CD4-positive, alpha-beta memory T cell (primary cell): ENCODE measurements around the gene CTSE. TPM values are rescaled to one million over a fixed set of nuclear protein-coding genes. Genes with fewer than 3 reads are reported as not detected.

Experiments used
- CTCF ChIA-PET: fragments of 350-600 bp; sonication (Branson Sonifier 250); formaldehyde crosslinking; loops from one replicate; lab custom pipeline; 2021; ENCODE audit warnings: inconsistent platforms; ENCODE audit not compliant: partially characterized antibody; lab: Charles Lee
- POLR2A ChIA-PET: fragments of 350-600 bp; sonication (Branson Sonifier 250); formaldehyde crosslinking; loops from one replicate; lab custom pipeline; 2021; ENCODE audit not compliant: partially characterized antibody; lab: Charles Lee
- DNase-seq, 5 donors: peaks; one replicate each; pipeline versions ENCODE4 v3.0.0 to v3.0.0-alpha.2; 2020 to 2022; ENCODE audit warnings: mixed read lengths in 1 of 5
- H3K27ac ChIP-seq: one replicate; pipeline ENCODE4 v1.7.0; 2013; ENCODE audit warnings: low read depth, low read length
- H3K27me3 ChIP-seq: 2 replicates; pipeline ENCODE4 v1.7.0; 2013; ENCODE audit warnings: mild to moderate bottlenecking, low read length, moderate library complexity; ENCODE audit not compliant: insufficient read depth
- H3K36me3 ChIP-seq: 2 replicates; pipeline ENCODE4 v1.7.0; 2013; ENCODE audit warnings: mild to moderate bottlenecking, low read length, moderate library complexity; ENCODE audit not compliant: insufficient read depth
- H3K4me1 ChIP-seq: 2 replicates; pipeline ENCODE4 v1.7.0; 2013; ENCODE audit warnings: mild to moderate bottlenecking, low read length, moderate library complexity; ENCODE audit not compliant: insufficient read depth
- H3K4me3 ChIP-seq, 2 donors: one replicate each; pipeline ENCODE4 v1.7.0; 2013; ENCODE audit warnings: low read length in 2 of 2, mild to moderate bottlenecking in 1 of 2
- H3K9me3 ChIP-seq, 2 donors: one replicate each; pipeline ENCODE4 v1.7.0; 2013; ENCODE audit warnings: low read length in 2 of 2, control low read depth in 1 of 2; ENCODE audit not compliant: control insufficient read depth in 1 of 2
- H3K27ac Mint-ChIP-seq, 7 donors: one replicate each; pipeline ENCODE4 v1.8.0; 2020 to 2021; ENCODE audit warnings: mixed read lengths in 7 of 7, mild to moderate bottlenecking in 6 of 7, inconsistent platforms in 3 of 7, moderate library complexity in 3 of 7
- H3K27me3 Mint-ChIP-seq, 2 donors: one replicate each; pipeline ENCODE4 v1.8.0; 2020 to 2021; ENCODE audit warnings: mixed read lengths in 2 of 2
- H3K36me3 Mint-ChIP-seq, 2 donors: one replicate each; pipeline ENCODE4 v1.8.0; 2020 to 2021; ENCODE audit warnings: mixed read lengths in 2 of 2, inconsistent platforms in 1 of 2, mild to moderate bottlenecking in 1 of 2
- H3K4me1 Mint-ChIP-seq, 4 donors: one replicate each; pipeline ENCODE4 v1.8.0; 2020 to 2021; ENCODE audit warnings: mixed read lengths in 4 of 4, mild to moderate bottlenecking in 1 of 4
- H3K4me3 Mint-ChIP-seq, 8 donors: one replicate each; pipeline ENCODE4 v1.8.0; 2020 to 2021; ENCODE audit warnings: mixed read lengths in 8 of 8, mild to moderate bottlenecking in 7 of 8, moderate library complexity in 6 of 8, inconsistent platforms in 3 of 8
- H3K9me3 Mint-ChIP-seq, 8 donors: one replicate each; pipeline ENCODE4 v1.8.0; 2020 to 2021; ENCODE audit warnings: mixed read lengths in 8 of 8, mild to moderate bottlenecking in 5 of 8, inconsistent platforms in 3 of 8, moderate library complexity in 1 of 8
- intact Hi-C: fragments of 100-400 bp; cut with micrococcal nuclease; formaldehyde crosslinking; loops from one replicate; pipeline ENCODE4 v1.15.1; 2023
- polyA plus RNA-seq, 2 donors: library from polyadenylated mRNA; unstranded; fragments of 300-500 nt; fragmentation: Illumina TruSeq; gene quantifications; one replicate each; pipeline ENCODE4 v1.2.3, GENCODE V29; 2021
- total RNA-seq, 2 experiments: library from RNA; stranded (reverse); gene quantifications; one replicate each; pipeline ENCODE4 v1.2.3, GENCODE V29; 2021

Gene CTSE
- total and polyA plus RNA-seq, 4 experiments from 2014 or later: not detected

DNA sequence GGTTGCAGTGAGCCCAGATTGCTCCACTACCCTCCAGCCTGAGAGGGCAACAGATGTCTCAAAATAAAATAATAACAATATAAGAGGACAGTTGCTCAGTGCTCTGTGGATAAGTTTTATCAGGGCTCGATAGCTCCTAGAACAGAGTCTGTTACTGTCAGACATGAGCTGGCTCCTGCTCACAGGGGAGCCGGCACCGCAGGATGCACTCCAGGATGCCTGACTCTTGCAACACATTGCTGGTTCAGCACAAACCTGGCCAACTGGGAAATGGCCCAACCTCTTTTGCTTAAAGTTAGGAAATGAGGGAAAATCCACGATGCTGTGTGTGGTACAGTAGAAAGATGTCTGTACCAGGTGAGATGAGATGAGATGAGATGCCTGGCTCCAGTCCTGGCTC, 5.8 kb upstream of the CTSE start:
- Mint-ChIP-seq H3K27ac (no peak overlapping the region), H3K27me3 (peaks cover 6 to 8% of the 10 kb centered on the region in 2 donors), H3K9me3 (peaks cover 0 to 3% (median 0%) of the 10 kb centered on the region in 8 donors), H3K36me3 (no peaks in the 10 kb centered on the region), H3K4me1 (peaks cover 0 to 5% (median 4%) of the 10 kb centered on the region in 4 donors), H3K4me3 (no peak overlapping the region)
- H3K27me3 ChIP-seq: no peaks in the 10 kb centered on the region
- no peak overlapping the region for H3K27ac ChIP-seq
- intact Hi-C loops: no loop called here
- ChIA-PET POLR2A (no interaction called here), CTCF (interaction anchor here (1.2 to 8.5 kb wide), 7 partner anchors 9 to 78 kb away, joined by 3 to 182 read pairs (median 5); no protein-coding TSS in a partner anchor)
- no peaks in the 10 kb centered on the region for H3K4me1 ChIP-seq
- no peaks in the 10 kb centered on the region for H3K36me3 ChIP-seq
- H3K9me3 ChIP-seq: no peaks in the 10 kb centered on the region
- H3K4me3 ChIP-seq: no peak overlapping the region
- DNase-seq: no peak

DNA sequence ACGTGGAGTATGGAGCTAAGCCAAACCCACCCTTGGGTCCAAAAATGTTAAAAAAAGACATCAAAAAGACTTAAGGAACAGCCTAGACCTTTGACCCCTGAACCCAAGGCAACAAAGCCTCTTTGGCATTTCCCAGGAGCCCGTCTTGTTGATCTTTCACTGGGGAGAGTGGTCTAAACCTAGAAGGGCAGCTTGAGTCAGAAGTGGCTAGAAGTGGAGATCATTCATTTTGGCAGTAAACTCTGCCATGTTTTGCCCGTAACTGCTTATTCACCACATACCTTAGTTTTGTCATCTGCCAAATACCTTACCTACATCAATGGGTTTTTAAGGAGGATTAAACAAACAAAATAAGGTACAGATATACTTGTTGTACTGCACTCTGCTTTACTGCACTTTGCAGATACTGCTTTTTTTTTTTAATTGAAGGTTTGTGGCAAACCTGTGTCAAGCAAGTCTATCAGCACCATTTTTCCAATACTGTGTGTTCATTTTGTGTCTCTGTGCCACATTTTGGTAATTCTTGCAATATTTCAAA, 1.7 kb upstream of the CTSE start:
- H3K27ac ChIP-seq: no peak overlapping the region
- H3K9me3 ChIP-seq: no peaks in the 10 kb centered on the region
- H3K4me1 Mint-ChIP-seq: no peaks in the 10 kb centered on the region
- no peaks in the 10 kb centered on the region for H3K36me3 Mint-ChIP-seq
- intact Hi-C loops: no loop called here
- H3K27me3 ChIP-seq: no peaks in the 10 kb centered on the region
- POLR2A ChIA-PET: no interaction called here
- H3K4me3 ChIP-seq: no peak overlapping the region
- no peaks in the 10 kb centered on the region for H3K4me1 ChIP-seq
- H3K27me3 Mint-ChIP-seq: peaks cover 11 to 18% of the 10 kb centered on the region in 2 donors
- CTCF ChIA-PET: no interaction called here
- H3K4me3 Mint-ChIP-seq: no peak overlapping the region
- H3K9me3 Mint-ChIP-seq: peaks cover 0 to 3% (median 0%) of the 10 kb centered on the region in 8 donors
- DNase-seq: no peak
- H3K36me3 ChIP-seq: no peaks in the 10 kb centered on the region
- H3K27ac Mint-ChIP-seq: no peak overlapping the region

DNA sequence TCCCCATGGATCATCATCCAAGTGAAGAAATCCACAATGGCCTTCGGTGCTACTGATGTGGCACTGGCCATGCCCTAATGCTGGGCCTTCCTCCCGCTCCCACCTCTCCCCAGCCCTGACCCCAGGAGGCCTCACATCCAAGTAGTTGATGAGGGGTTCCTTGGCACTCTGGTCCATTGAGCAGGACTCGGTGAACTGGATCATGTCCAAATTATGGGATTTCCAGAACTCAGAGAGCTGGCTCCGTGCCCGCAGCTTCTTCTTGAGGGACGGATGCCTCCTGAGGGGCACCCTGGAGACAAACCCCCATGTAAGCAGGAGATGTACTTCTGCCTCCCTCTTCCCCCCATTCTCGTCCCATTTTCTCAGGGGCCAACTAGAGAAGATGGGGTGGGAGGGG, 929 bp downstream of the CTSE start:
- Histone ChIP-seq H3K27me3 (no peaks in the 10 kb centered on the region), H3K4me3 (no peak overlapping the region), H3K4me1 (no peaks in the 10 kb centered on the region), H3K36me3 (no peaks in the 10 kb centered on the region), H3K27ac (no peak overlapping the region), H3K9me3 (no peaks in the 10 kb centered on the region)
- H3K27ac Mint-ChIP-seq: no peak overlapping the region
- H3K4me3 Mint-ChIP-seq: no peak overlapping the region
- peaks cover 0 to 3% (median 0%) of the 10 kb centered on the region in 8 donors for H3K9me3 Mint-ChIP-seq
- CTCF ChIA-PET: no interaction called here
- no peaks in the 10 kb centered on the region for H3K4me1 Mint-ChIP-seq
- peaks cover 7 to 19% of the 10 kb centered on the region in 2 donors for H3K27me3 Mint-ChIP-seq
- intact Hi-C loops: no loop called here
- POLR2A ChIA-PET: no interaction called here
- H3K36me3 Mint-ChIP-seq: no peaks in the 10 kb centered on the region
- DNase-seq: no peak

DNA sequence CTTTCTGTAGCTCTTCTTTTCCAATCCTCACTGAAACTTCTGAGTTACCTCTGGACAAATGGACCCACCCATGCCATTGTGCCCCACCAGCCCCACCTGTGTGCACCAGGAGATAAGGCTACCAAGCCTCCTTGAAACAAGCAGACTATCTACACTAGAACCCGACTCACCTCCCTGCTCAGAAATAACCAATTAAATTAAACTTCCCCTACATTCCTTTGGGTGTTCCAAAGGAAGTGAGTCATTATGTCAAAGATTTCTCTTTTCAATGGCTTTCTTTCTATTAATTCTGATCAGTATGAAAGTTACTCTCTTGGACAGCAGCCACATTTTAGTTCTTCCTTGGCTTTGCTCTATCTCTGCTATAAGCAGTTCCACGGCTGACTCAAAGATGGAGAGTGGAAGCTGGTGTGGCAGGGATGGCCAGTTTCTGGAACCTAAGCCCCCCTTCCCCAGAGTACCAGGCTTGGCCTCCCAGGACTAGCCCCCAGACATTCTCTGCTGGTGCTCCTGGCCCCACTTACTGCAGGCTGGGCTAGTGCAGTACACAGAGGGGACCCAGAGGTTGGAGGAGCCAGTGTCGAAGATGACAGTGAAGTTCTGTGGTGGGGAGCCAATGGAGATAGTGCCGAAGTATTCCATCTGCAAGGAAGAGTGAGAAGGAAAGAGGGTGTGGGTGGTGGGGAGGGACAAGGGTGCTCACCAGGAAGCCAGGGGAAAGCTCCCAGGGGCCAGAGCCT, 1.9 kb downstream of the CTSE start:
- Mint-ChIP-seq H3K27me3 (peaks cover 7 to 19% of the 10 kb centered on the region in 2 donors), H3K36me3 (no peaks in the 10 kb centered on the region), H3K4me3 (no peak overlapping the region), H3K9me3 (peaks cover 0 to 3% (median 0%) of the 10 kb centered on the region in 8 donors), H3K27ac (no peak overlapping the region), H3K4me1 (no peaks in the 10 kb centered on the region)
- DNase-seq: no peak
- ChIA-PET CTCF (interaction anchor here (1.2 kb wide), 1 partner anchor 8 kb away, joined by 6 read pairs; no protein-coding TSS in a partner anchor), POLR2A (no interaction called here)
- no peaks in the 10 kb centered on the region for H3K27me3 ChIP-seq
- no peak overlapping the region for H3K27ac ChIP-seq
- no peaks in the 10 kb centered on the region for H3K4me1 ChIP-seq
- intact Hi-C loops: no loop called here
- H3K4me3 ChIP-seq: no peak overlapping the region
- no peaks in the 10 kb centered on the region for H3K36me3 ChIP-seq
- no peaks in the 10 kb centered on the region for H3K9me3 ChIP-seq

DNA sequence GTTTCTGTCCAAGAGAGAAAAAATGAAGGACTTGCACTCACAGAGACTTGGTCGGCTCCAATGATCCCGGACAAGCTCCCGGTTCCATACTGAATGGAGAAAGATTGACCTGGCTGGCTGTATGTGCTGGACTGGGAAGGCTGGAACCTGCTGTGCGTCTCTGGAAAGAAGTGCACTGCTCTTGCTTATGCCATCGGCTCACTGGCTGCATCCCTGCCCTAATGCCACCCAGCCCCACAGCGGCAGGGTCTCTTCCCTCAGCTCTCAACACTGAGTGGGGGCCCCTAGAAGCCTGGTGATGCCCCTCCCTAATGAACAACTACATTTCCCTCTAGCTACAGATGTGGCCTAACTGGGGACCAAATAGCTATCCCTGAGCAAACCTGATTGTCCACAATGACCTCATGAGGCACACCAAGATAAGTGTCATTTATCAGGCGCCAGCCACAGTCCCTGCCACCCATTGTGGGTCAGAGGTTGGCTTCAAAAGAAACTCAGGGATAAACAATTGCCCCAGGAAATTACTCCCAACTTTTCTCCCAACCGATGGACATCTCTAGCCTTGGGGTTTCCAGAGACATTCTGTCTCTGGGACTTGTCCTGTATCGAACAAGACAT, 2.6 kb downstream of the CTSE start:
- H3K27me3 ChIP-seq: no peaks in the 10 kb centered on the region
- CTCF ChIA-PET: interaction anchor here (1.2 kb wide), 1 partner anchor 9 kb away, joined by 6 read pairs; no protein-coding TSS in a partner anchor
- Mint-ChIP-seq H3K27me3 (peaks cover 7 to 19% of the 10 kb centered on the region in 2 donors), H3K9me3 (peaks cover 0 to 3% (median 0%) of the 10 kb centered on the region in 8 donors), H3K36me3 (no peaks in the 10 kb centered on the region), H3K27ac (no peak overlapping the region), H3K4me1 (no peaks in the 10 kb centered on the region), H3K4me3 (no peak overlapping the region)
- H3K4me3 ChIP-seq: no peak overlapping the region
- DNase-seq: no peak
- no peaks in the 10 kb centered on the region for H3K36me3 ChIP-seq
- intact Hi-C loops: no loop called here
- H3K9me3 ChIP-seq: no peaks in the 10 kb centered on the region
- no peak overlapping the region for H3K27ac ChIP-seq
- POLR2A ChIA-PET: no interaction called here
- no peaks in the 10 kb centered on the region for H3K4me1 ChIP-seq

DNA sequence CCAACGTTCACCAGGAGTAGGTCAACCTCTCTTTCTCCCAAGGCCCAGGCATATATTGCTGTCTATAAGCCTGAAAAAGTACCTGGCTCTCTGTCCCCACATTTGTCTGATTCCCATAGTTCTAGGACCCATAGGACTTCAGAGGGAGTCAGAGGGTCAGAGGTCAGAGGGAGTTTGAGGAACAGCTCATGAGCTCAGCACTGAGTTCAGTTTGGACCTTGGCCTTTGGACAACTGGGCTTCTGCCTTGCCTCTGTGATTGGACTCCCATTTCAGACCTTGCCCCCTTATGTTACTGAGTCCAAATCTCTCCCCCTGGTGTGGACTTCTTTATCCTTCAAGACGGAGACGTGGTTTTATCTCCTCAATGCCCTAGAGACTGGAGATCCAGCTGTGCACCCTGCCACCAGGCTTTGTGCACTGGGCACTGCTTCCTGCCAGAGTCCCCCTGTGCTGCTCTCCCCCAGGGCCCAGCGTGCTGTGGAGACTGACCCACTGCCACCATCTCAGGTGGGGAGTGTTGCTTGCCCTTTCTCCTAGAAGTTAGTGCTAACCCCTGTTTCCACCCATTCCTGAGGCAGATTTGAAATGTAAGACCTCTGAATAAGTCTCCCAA, 3.2 kb downstream of the CTSE start:
- Mint-ChIP-seq H3K9me3 (peaks cover 0 to 3% (median 0%) of the 10 kb centered on the region in 8 donors), H3K36me3 (no peaks in the 10 kb centered on the region), H3K27me3 (peaks cover 7 to 19% of the 10 kb centered on the region in 2 donors), H3K4me3 (no peak overlapping the region), H3K4me1 (no peaks in the 10 kb centered on the region), H3K27ac (no peak overlapping the region)
- no peaks in the 10 kb centered on the region for H3K9me3 ChIP-seq
- no peak for DNase-seq
- CTCF ChIA-PET: interaction anchor here (1.2 kb wide), 1 partner anchor 9 kb away, joined by 6 read pairs; no protein-coding TSS in a partner anchor
- H3K4me3 ChIP-seq: no peak overlapping the region
- H3K27me3 ChIP-seq: no peaks in the 10 kb centered on the region
- no peaks in the 10 kb centered on the region for H3K36me3 ChIP-seq
- H3K27ac ChIP-seq: no peak overlapping the region
- H3K4me1 ChIP-seq: no peaks in the 10 kb centered on the region
- POLR2A ChIA-PET: no interaction called here
- intact Hi-C loops: no loop called here

DNA sequence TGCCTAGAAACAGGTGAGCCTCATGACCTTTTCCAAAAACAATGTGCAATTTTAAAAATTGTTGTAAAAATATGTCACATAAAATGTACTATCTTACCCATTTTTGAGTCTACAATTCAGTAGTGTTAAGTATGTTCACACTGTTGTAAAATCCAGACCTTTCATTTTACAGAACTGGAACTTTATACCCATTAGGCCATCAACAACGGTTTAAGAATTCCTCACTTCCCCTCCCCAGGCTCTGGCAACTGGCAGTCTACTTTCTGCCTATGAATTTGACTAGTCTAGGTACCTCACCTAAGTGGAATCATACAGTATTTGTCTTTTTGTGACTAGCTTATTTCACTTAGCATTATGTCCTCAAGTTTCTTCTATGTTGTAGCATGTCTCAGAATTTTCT, 8.6 kb downstream of the CTSE start:
- Histone ChIP-seq H3K9me3 (no peaks in the 10 kb centered on the region), H3K27me3 (no peaks in the 10 kb centered on the region), H3K4me1 (peaks cover 8% of the 10 kb centered on the region), H3K36me3 (no peaks in the 10 kb centered on the region), H3K4me3 (no peak overlapping the region), H3K27ac (no peak overlapping the region)
- H3K27ac Mint-ChIP-seq: no peak overlapping the region
- H3K36me3 Mint-ChIP-seq: no peaks in the 10 kb centered on the region
- intact Hi-C loops: no loop called here
- no peak overlapping the region for H3K4me3 Mint-ChIP-seq
- no peak for DNase-seq
- H3K9me3 Mint-ChIP-seq: peaks cover 0 to 3% (median 0%) of the 10 kb centered on the region in 8 donors
- ChIA-PET POLR2A (no interaction called here), CTCF (interaction anchor here (0.7 kb wide), 1 partner anchor 38 kb away, joined by 3 read pairs; no protein-coding TSS in a partner anchor)
- H3K27me3 Mint-ChIP-seq: peaks cover 2 to 4% of the 10 kb centered on the region in 2 donors
- H3K4me1 Mint-ChIP-seq: peaks cover 5 to 14% (median 9%) of the 10 kb centered on the region in 4 donors
